GM12878 (cell line): ENCODE data around the gene CNIH2. TPM values are rescaled to one million over a fixed set of nuclear protein-coding genes. Genes with fewer than 3 reads are reported as not detected.
"Not testable (repeated sequence)": the region's sequence is repeated elsewhere in the genome, so short reads cannot be mapped to it uniquely, and the experiment has no call there.

Source experiments
- ATAC-seq: fragments of 200-7000 bp; cut with Tn5 transposase; 3 replicates; pipeline ENCODE4 v1.9.1; 2020; ENCODE audit warnings: mild to moderate bottlenecking, moderate library complexity
- BruUV-seq: library from RNA; stranded (reverse); fragments of 400-500 nt; replicated peaks from 2 replicates; lab custom pipeline; 2021; lab: Mats Ljungman, UMichigan
- CTCF ChIA-PET: fragments of 300-600 bp; sonication (Branson Sonifier 250); formaldehyde crosslinking; extraction: SDS; loops from one replicate; lab custom pipeline; 2021; ENCODE audit warnings: inconsistent platforms; lab: Yijun Ruan, JAX
- POLR2A ChIA-PET: fragments of 350-600 bp; formaldehyde crosslinking; extraction: SDS; loops from one replicate; lab custom pipeline; 2021; ENCODE audit warnings: inconsistent platforms; lab: Charles Lee
- RAD21 ChIA-PET: fragments of 300-600 bp; sonication (Branson Sonifier 250); formaldehyde crosslinking; loops from one replicate; lab custom pipeline; 2023; ENCODE audit warnings: antibody characterized with exemption; ENCODE audit not compliant: unreplicated experiment; lab: Charles Lee
- SMC1A ChIA-PET: fragments of 300-600 bp; sonication (Branson Sonifier 250); formaldehyde crosslinking; loops from one replicate; lab custom pipeline; 2023; ENCODE audit not compliant: unreplicated experiment, uncharacterized antibody; lab: Charles Lee
- DNase-seq: peaks from one replicate; pipeline ENCODE4 v3.0.0-alpha.2; 2011; ENCODE audit warnings: low read depth, low spot score
- FAIRE-seq: peaks from 3 replicates; lab custom pipeline; 2011; peaks lifted over from hg19 to GRCh38; lab: Jason Lieb, UNC
- H2AFZ ChIP-seq: 2 replicates; pipeline ENCODE4 v1.6.0; 2011; ENCODE audit warnings: low read depth, low read length, control low read depth; ENCODE audit not compliant: control insufficient read depth
- H3K27ac ChIP-seq: 2 replicates; pipeline ENCODE4 v1.5.1; 2011; ENCODE audit warnings: control low read depth; ENCODE audit not compliant: control insufficient read depth, insufficient read depth
- H3K27me3 ChIP-seq, 2 experiments: replicated peaks in 1 of 2; 2 replicates each; pipeline versions ENCODE4 v1.6.0 to v1.6.1; 2011; ENCODE audit warnings: low read length in 1 of 2; ENCODE audit not compliant: control insufficient read depth in 2 of 2, insufficient read depth in 2 of 2
- H3K36me3 ChIP-seq, 2 experiments: 2 replicates each; pipeline ENCODE4 v1.5.1; 2011; ENCODE audit warnings: low read length in 1 of 2; ENCODE audit not compliant: control insufficient read depth in 2 of 2, insufficient read depth in 2 of 2
- H3K4me1 ChIP-seq: 2 replicates; pipeline ENCODE4 v1.6.1; 2011; ENCODE audit warnings: mild to moderate bottlenecking, low read length, moderate library complexity, mixed read lengths; ENCODE audit not compliant: control insufficient read depth, insufficient read depth
- H3K4me2 ChIP-seq: 2 replicates; pipeline ENCODE4 v1.6.0; 2011; ENCODE audit warnings: control low read depth; ENCODE audit not compliant: control insufficient read depth, insufficient read depth
- H3K4me3 ChIP-seq: fragments of 200-600 bp; sonication (generic); 2 replicates; pipeline ENCODE4 v1.5.1; 2016
- H3K79me2 ChIP-seq: 2 replicates; pipeline ENCODE4 v1.6.0; 2011; ENCODE audit warnings: low read length; ENCODE audit not compliant: control insufficient read depth, insufficient read depth
- H3K9ac ChIP-seq: 2 replicates; pipeline ENCODE4 v1.8.0; 2011; ENCODE audit warnings: low read length, control low read depth, mixed read lengths; ENCODE audit not compliant: control insufficient read depth, insufficient read depth
- H3K9me3 ChIP-seq: replicated peaks from 3 replicates; pipeline ENCODE4 v1.5.1; 2011; ENCODE audit warnings: mild to moderate bottlenecking, low read length; ENCODE audit not compliant: control insufficient read depth, insufficient read depth
- H4K20me1 ChIP-seq: 2 replicates; pipeline ENCODE4 v1.6.0; 2011; ENCODE audit not compliant: control insufficient read depth, insufficient read depth
- POLR2A ChIP-seq: IDR thresholded peaks from 2 replicates; pipeline ENCODE4 v1.6.1; 2011; ENCODE audit warnings: low read depth, mild to moderate bottlenecking, low read length
- WGBS: methylation state at CpG from one replicate; pipeline ENCODE4 v1.1.6; 2016; ENCODE audit warnings: low lambda C conversion rate; ENCODE audit not compliant: insufficient replicate concordance, insufficient coverage; ENCODE audit errors: missing lambda C conversion rate; 5-methylcytosine and 5-hydroxymethylcytosine counted together
- in situ Hi-C: fragments of 300-500 bp; cut with MboI; formaldehyde crosslinking; loops from 9 replicates; pipeline ENCODE4 v1.14.3; 2018; ENCODE audit warnings: mixed read lengths
- intact Hi-C: fragments of 100-400 bp; cut with micrococcal nuclease; formaldehyde crosslinking; loops from one replicate; pipeline ENCODE4 v1.14.2; 2022; ENCODE audit not compliant: unreplicated experiment
- polyA plus RNA-seq, 11 experiments: library from polyadenylated mRNA; depleted of rRNA in 4 of 11; unstranded in 6 of 11; stranded (reverse) in 5 of 11; fragments of >200 nt; fragmentation: Nextera tagmentation in 4 of 11; fragmentation: Illumina TruSeq in 1 of 11; extraction: Ambion mirVana in 4 of 11; extraction: Trizol in 1 of 11; gene quantifications; 1 replicate in 1 of 11; 2 replicates in 10 of 11; pipeline versions ENCODE4 v1.2.1 to v1.2.3, GENCODE V29; 2011 to 2016; ENCODE audit warnings: inconsistent platforms in 2 of 11, missing spikeins in 2 of 11, low read depth in 1 of 11
- total RNA-seq, 4 experiments: library from RNA; depleted of rRNA in 3 of 4; stranded (reverse); fragments of >200 nt in 3 of 4; fragmentation: Illumina TruSeq in 1 of 4; extraction: Trizol in 1 of 4; gene quantifications; 2 replicates each; pipeline versions ENCODE4 v1.2.1 to v1.2.3, GENCODE V29; 2013 to 2021

CNIH2 gene
- total and polyA plus RNA-seq, 10 of the 15 experiments (the other 5 are each of a cell fraction or from before 2014, with no cell fraction given), result 0.07 to 1.3 (median 0.68) TPM; not detected in 2

- H3K4me2 ChIP-seq, DNase-seq, H3K4me1 ChIP-seq, in situ Hi-C loops, H2AFZ ChIP-seq, H3K4me3 ChIP-seq, H3K27me3 ChIP-seq: not testable (repeated sequence)
- ChIA-PET SMC1A (interaction anchor here (1.0 kb wide), 1 partner anchor 12 kb away, joined by 4 read pairs; the partner anchor contains the start of gene YIF1A), CTCF (interaction anchor here (1.3 kb wide), 1 partner anchor 18 kb away, joined by 3 read pairs; no protein-coding TSS in a partner anchor)
- peaks cover 19 to 32% of the 10 kb centered on the region in 2 experiments for H3K36me3 ChIP-seq
- 98% methylated on average over 10 of the region's 13 CpGs for WGBS
- peak; percentile 21; the same call in 1 of the 2 replicates for TF ChIP-seq POLR2A
- TF ChIP-seq, all 136 proteins: peak for 1; not testable (repeated sequence) for 135
- FAIRE-seq, H3K9me3 ChIP-seq, H3K27ac ChIP-seq, ATAC-seq, H3K9ac ChIP-seq, BruUV-seq, H3K79me2 ChIP-seq, POLR2A ChIA-PET, H4K20me1 ChIP-seq, intact Hi-C loops, RAD21 ChIA-PET: not testable (repeated sequence)
Measured at GRCh38 chr11:66276619-66277018, 1.4 kb upstream of the CNIH2 start.

- FAIRE-seq, POLR2A ChIA-PET, H3K4me1 ChIP-seq, H3K27me3 ChIP-seq, H3K4me2 ChIP-seq, H2AFZ ChIP-seq, DNase-seq, H3K27ac ChIP-seq, in situ Hi-C loops, RAD21 ChIA-PET, intact Hi-C loops, H3K79me2 ChIP-seq, H4K20me1 ChIP-seq, H3K9me3 ChIP-seq, BruUV-seq, H3K4me3 ChIP-seq, H3K9ac ChIP-seq: not testable (repeated sequence)
- WGBS, result 59% methylated on average over 4 of the region's 4 CpGs
- ChIA-PET CTCF (interaction anchor here (1.3 kb wide), 1 partner anchor 18 kb away, joined by 3 read pairs; no protein-coding TSS in a partner anchor), SMC1A (interaction anchor here (1.0 to 1.1 kb wide), 2 partner anchors 9 to 12 kb away, joined by 3 to 4 read pairs; partner anchors contain the start of gene YIF1A)
- peak; percentile 22; the same call in 2 of the 3 replicates for ATAC-seq
- peaks cover 15 to 29% of the 10 kb centered on the region in 2 experiments for H3K36me3 ChIP-seq
Measured at GRCh38 chr11:66277064-66277463, 911 bp upstream of the CNIH2 start.
